ENCODE measurements around the gene SMG6. TPM values are rescaled to one million over a fixed set of nuclear protein-coding genes. Genes with fewer than 3 reads are reported as not detected.
A peak's percentile ranks its signal among the peaks of the same experiment; 100 is the strongest.

SMG6 gene
- total RNA-seq, 1 donor from 2014 or later = 28.8 TPM

GRCh38 chr17:2239170-2239551, 64.4 kb downstream of the SMG6 start:
- Histone ChIP-seq H3K4me1 (peaks cover 37% of the 10 kb centered on the region), H3K4me3 (no peak overlapping the region), H3K36me3 (peaks cover 15% of the 10 kb centered on the region), H3K9me3 (no peaks in the 10 kb centered on the region), H3K27ac (peak overlapping the region; percentile 64), H3K27me3 (no peaks in the 10 kb centered on the region)
- intact Hi-C loops (cut with DNase I) = no loop called here
- ATAC-seq (no peak), DNase-seq (no peak)
- TF ChIP-seq CTCF (IDR thresholded peaks at IDR 0.05) = no peak

- DNase-seq (no peak), ATAC-seq (peak; percentile 27)
- intact Hi-C loops (cut with DNase I) = no loop called here
- no peak overlapping the region for H3K4me3 ChIP-seq
- H3K36me3 ChIP-seq = peaks cover 12% of the 10 kb centered on the region
- no peaks in the 10 kb centered on the region for H3K27me3 ChIP-seq
- peak overlapping the region; percentile 64 for H3K27ac ChIP-seq
- TF ChIP-seq CTCF (IDR thresholded peaks at IDR 0.05) = no peak
- H3K4me1 ChIP-seq = peaks cover 39% of the 10 kb centered on the region
- no peaks in the 10 kb centered on the region for H3K9me3 ChIP-seq
Measured at GRCh38 chr17:2238432-2239169, 65.0 kb downstream of the SMG6 start.

GRCh38 chr17:2237950-2238349, 65.6 kb downstream of the SMG6 start:
- no peak for ATAC-seq
- Histone ChIP-seq H3K4me1 (peaks cover 44% of the 10 kb centered on the region), H3K4me3 (no peak overlapping the region), H3K9me3 (no peaks in the 10 kb centered on the region), H3K27ac (peak overlapping the region; percentile 64), H3K36me3 (peaks cover 6% of the 10 kb centered on the region), H3K27me3 (no peaks in the 10 kb centered on the region)
- no peak for TF ChIP-seq CTCF (IDR thresholded peaks at IDR 0.05)
- intact Hi-C loops (cut with DNase I) = no loop called here
- DNase-seq = no peak

- no peaks in the 10 kb centered on the region for H3K27me3 ChIP-seq
- H3K4me3 ChIP-seq = no peak overlapping the region
- peaks cover 5% of the 10 kb centered on the region for H3K36me3 ChIP-seq
- H3K27ac ChIP-seq = peak overlapping the region; percentile 64
- no peaks in the 10 kb centered on the region for H3K9me3 ChIP-seq
- peak; percentile 50 for ATAC-seq
- H3K4me1 ChIP-seq = peaks cover 47% of the 10 kb centered on the region
- no peak for DNase-seq
- intact Hi-C loops (cut with DNase I) = no loop called here
- TF ChIP-seq CTCF (IDR thresholded peaks at IDR 0.05) = no peak
Measured at GRCh38 chr17:2237521-2237921, 66.1 kb downstream of the SMG6 start.

GRCh38 chr17:2235792-2236366, 67.7 kb downstream of the SMG6 start:
- DNase-seq (no peak), ATAC-seq (no peak)
- Histone ChIP-seq H3K4me1 (peaks cover 55% of the 10 kb centered on the region), H3K9me3 (no peaks in the 10 kb centered on the region), H3K27me3 (no peaks in the 10 kb centered on the region), H3K4me3 (no peak overlapping the region), H3K36me3 (peaks cover 5% of the 10 kb centered on the region), H3K27ac (no peak overlapping the region)
- TF ChIP-seq CTCF (IDR thresholded peaks at IDR 0.05) = no peak
- intact Hi-C loops (cut with DNase I) = no loop called here
